GM21737 (cell line): ENCODE data around the gene ANTKMT.

Source experiments
- ATAC-seq: cut with Tn5 transposase; IDR thresholded peaks from one replicate; pipeline ENCODE4 v1.9.1; 2021; ENCODE audit warnings: mild to moderate bottlenecking, moderate library complexity; ENCODE audit not compliant: unreplicated experiment

ANTKMT gene

GRCh38 chr16:720990-721764, at the start of gene ANTKMT:
Gene ANTKMT (plus strand): TSS chr16:721146. CDS start chr16:721275, 129 bp downstream.
- peak; percentile 58 for ATAC-seq

GRCh38 chr16:671353-672131, 49.4 kb upstream of the ANTKMT start:
- ATAC-seq = no peak

GRCh38 chr16:672371-672770, 48.6 kb upstream of the ANTKMT start:
- no peak for ATAC-seq

GRCh38 chr16:672851-673250, 48.1 kb upstream of the ANTKMT start:
- ATAC-seq = no peak

- ATAC-seq = no peak
Measured at GRCh38 chr16:673399-673991, 47.5 kb upstream of the ANTKMT start.

GRCh38 chr16:674214-674881, 46.6 kb upstream of the ANTKMT start:
- no peak for ATAC-seq

- no peak for ATAC-seq
Measured at GRCh38 chr16:674968-675883, 45.7 kb upstream of the ANTKMT start, which contains the start of gene RHBDL1. Gene RHBDL1 (plus strand): TSS chr16:675671. CDS start chr16:675791, 120 bp downstream.

GRCh38 chr16:675884-676564, 44.9 kb upstream of the ANTKMT start:
- no peak for ATAC-seq

GRCh38 chr16:676565-676902, 44.4 kb upstream of the ANTKMT start:
- no peak for ATAC-seq

- no peak for ATAC-seq
Measured at GRCh38 chr16:676913-677312, 44.0 kb upstream of the ANTKMT start.

GRCh38 chr16:677316-678190, 43.4 kb upstream of the ANTKMT start:
- ATAC-seq = no peak

GRCh38 chr16:678209-678857, 42.6 kb upstream of the ANTKMT start:
- ATAC-seq = no peak

- ATAC-seq = no peak
Measured at GRCh38 chr16:678858-679813, 41.8 kb upstream of the ANTKMT start.

- ATAC-seq = peak; percentile 31
Measured at GRCh38 chr16:679814-680624, 40.9 kb upstream of the ANTKMT start, which contains the start of gene STUB1. Gene STUB1 (plus strand): TSS chr16:680410. CDS start chr16:680526, 116 bp downstream.

- ATAC-seq = no peak
Measured at GRCh38 chr16:680625-680945, 40.4 kb upstream of the ANTKMT start.
